Osteoblast (primary cell): Measurements from ENCODE around the gene FCGBP. TPM values are rescaled to one million over a fixed set of nuclear protein-coding genes. Genes with fewer than 3 reads are reported as not detected.

ENCODE experiments used
- DNase-seq: peaks from one replicate; pipeline ENCODE4 v3.0.0; 2011; ENCODE audit warnings: low spot score, mixed read lengths; ENCODE audit not compliant: insufficient read length; ENCODE audit errors: missing footprints
- H2AFZ ChIP-seq: 2 replicates; pipeline ENCODE4 v1.6.0; 2011; ENCODE audit warnings: mild to moderate bottlenecking, low read length
- H3K27ac ChIP-seq: 2 replicates; pipeline ENCODE4 v1.5.1; 2011; ENCODE audit warnings: mild to moderate bottlenecking, low read depth, low read length, moderate library complexity
- H3K27me3 ChIP-seq: 2 replicates; pipeline ENCODE4 v1.6.0; 2012; ENCODE audit warnings: mild to moderate bottlenecking, control low read depth, inconsistent platforms, low read length, moderate library complexity; ENCODE audit not compliant: insufficient read depth
- H3K36me3 ChIP-seq: 2 replicates; pipeline ENCODE4 v1.5.1; 2011; ENCODE audit warnings: mild to moderate bottlenecking, low read length, control low read depth, moderate library complexity; ENCODE audit not compliant: insufficient read depth
- H3K4me1 ChIP-seq: 2 replicates; pipeline ENCODE4 v1.5.1; 2011; ENCODE audit warnings: mild to moderate bottlenecking, low read length, control low read depth, moderate library complexity; ENCODE audit not compliant: insufficient read depth
- H3K4me2 ChIP-seq: 2 replicates; pipeline ENCODE4 v1.6.0; 2011; ENCODE audit warnings: mild to moderate bottlenecking, low read length; ENCODE audit not compliant: insufficient read depth
- H3K4me3 ChIP-seq: fragments of 200-600 bp; sonication (generic); 3 replicates; pipeline ENCODE4 v1.5.1; 2012; ENCODE audit warnings: mild to moderate bottlenecking, low read length, inconsistent platforms; ENCODE audit not compliant: insufficient read depth
- H3K79me2 ChIP-seq: 2 replicates; pipeline ENCODE4 v1.6.0; 2012; ENCODE audit warnings: mild to moderate bottlenecking, low read length, control low read depth, inconsistent platforms; ENCODE audit not compliant: insufficient read depth
- H3K9me3 ChIP-seq: 2 replicates; pipeline ENCODE4 v1.5.1; 2011; ENCODE audit warnings: low read depth, low read length, control low read depth
- H4K20me1 ChIP-seq: 2 replicates; pipeline ENCODE4 v1.6.0; 2012; ENCODE audit warnings: mild to moderate bottlenecking, low read length, control low read depth; ENCODE audit not compliant: insufficient read depth
- total RNA-seq: library from RNA; depleted of rRNA; stranded (reverse); fragments of >200 nt; gene quantifications from 2 replicates; pipeline ENCODE4 v1.2.3, GENCODE V29; 2012
- TF ChIP-seq, protein P1 (sequence below): IDR thresholded peaks from 2 replicates; pipeline ENCODE4 v1.5.1; 2011; ENCODE audit warnings: mild to moderate bottlenecking, low read depth, low read length, moderate library complexity; ENCODE audit errors: extremely low read depth

FCGBP gene
- total RNA-seq, 1 donor, result under 0.01 TPM

DNA sequence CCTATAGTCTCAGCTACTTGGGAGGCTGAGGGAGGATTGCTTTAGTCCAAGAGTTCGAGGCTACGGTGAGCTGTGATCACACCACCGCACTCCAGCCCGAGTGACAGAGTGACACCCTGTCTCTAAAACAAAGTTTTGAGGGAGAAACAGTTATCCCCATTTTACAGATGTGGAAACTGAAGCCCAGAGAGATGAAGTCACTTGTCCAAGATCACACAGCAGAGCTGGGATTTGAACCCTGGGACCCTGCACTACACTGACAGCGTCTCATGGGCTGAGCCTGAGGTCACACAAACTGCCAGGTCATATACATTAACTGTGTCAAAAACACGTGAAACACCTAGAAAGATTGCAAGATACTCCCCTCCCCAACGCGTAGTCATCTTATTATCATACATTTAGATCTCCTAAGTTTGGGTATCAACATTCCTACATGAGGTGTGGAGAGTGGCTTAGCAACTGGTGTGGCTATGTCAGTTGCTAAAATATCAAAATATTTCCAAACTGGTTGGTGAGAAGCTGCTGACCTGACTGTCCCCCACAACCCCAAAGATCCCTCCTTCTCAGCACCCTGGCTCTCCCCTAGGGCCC, 8.2 kb downstream of the FCGBP start:
- Histone ChIP-seq H3K4me1 (no peaks in the 10 kb centered on the region), H4K20me1 (no peaks in the 10 kb centered on the region), H3K4me2 (no peak overlapping the region), H3K4me3 (no peak overlapping the region), H3K79me2 (no peaks in the 10 kb centered on the region), H2AFZ (no peak overlapping the region), H3K36me3 (no peaks in the 10 kb centered on the region), H3K27me3 (no peaks in the 10 kb centered on the region), H3K9me3 (no peaks in the 10 kb centered on the region), H3K27ac (no peak overlapping the region)
- TF ChIP-seq, protein P1, sequence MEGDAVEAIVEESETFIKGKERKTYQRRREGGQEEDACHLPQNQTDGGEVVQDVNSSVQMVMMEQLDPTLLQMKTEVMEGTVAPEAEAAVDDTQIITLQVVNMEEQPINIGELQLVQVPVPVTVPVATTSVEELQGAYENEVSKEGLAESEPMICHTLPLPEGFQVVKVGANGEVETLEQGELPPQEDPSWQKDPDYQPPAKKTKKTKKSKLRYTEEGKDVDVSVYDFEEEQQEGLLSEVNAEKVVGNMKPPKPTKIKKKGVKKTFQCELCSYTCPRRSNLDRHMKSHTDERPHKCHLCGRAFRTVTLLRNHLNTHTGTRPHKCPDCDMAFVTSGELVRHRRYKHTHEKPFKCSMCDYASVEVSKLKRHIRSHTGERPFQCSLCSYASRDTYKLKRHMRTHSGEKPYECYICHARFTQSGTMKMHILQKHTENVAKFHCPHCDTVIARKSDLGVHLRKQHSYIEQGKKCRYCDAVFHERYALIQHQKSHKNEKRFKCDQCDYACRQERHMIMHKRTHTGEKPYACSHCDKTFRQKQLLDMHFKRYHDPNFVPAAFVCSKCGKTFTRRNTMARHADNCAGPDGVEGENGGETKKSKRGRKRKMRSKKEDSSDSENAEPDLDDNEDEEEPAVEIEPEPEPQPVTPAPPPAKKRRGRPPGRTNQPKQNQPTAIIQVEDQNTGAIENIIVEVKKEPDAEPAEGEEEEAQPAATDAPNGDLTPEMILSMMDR, result no peak
- peak; percentile 14 for DNase-seq

GRCh38 chr19:39924952-39925351, 9.5 kb downstream of the FCGBP start:
- Histone ChIP-seq H3K27me3 (no peaks in the 10 kb centered on the region), H3K79me2 (no peaks in the 10 kb centered on the region), H2AFZ (no peak overlapping the region), H3K9me3 (no peaks in the 10 kb centered on the region), H3K4me2 (no peak overlapping the region), H3K36me3 (no peaks in the 10 kb centered on the region), H3K4me3 (no peak overlapping the region), H4K20me1 (no peaks in the 10 kb centered on the region), H3K27ac (no peak overlapping the region), H3K4me1 (no peaks in the 10 kb centered on the region)
- DNase-seq, result no peak
- TF ChIP-seq, protein P1, result no peak

DNA sequence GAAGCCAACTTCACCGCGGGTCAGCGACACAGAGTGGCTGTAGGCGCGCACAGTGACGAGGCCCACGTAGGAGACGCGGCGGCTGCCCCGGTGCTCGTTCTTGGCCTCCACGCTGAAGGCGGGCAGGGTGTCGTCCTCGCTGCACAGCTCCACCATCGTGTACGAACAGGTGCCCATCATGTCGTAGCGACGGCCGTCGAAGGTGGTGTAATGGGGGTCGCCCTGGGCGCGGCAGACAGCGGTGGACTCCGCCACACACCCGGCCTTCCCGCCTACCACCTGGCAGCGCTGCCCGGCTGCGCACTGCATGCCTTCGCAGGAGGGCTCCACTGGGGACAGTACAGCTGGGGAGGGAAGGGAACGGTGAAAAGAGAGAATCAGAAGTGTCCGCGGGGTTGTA, 10.0 kb downstream of the FCGBP start:
- H3K4me2 ChIP-seq, result no peak overlapping the region
- H3K27me3 ChIP-seq, result no peaks in the 10 kb centered on the region
- no peaks in the 10 kb centered on the region for H3K4me1 ChIP-seq
- H3K27ac ChIP-seq, result no peak overlapping the region
- no peaks in the 10 kb centered on the region for H3K9me3 ChIP-seq
- no peaks in the 10 kb centered on the region for H3K36me3 ChIP-seq
- no peak overlapping the region for H2AFZ ChIP-seq
- TF ChIP-seq, protein P1, result no peak
- no peaks in the 10 kb centered on the region for H3K79me2 ChIP-seq
- H4K20me1 ChIP-seq, result no peaks in the 10 kb centered on the region
- no peak overlapping the region for H3K4me3 ChIP-seq
- DNase-seq, result no peak

DNA sequence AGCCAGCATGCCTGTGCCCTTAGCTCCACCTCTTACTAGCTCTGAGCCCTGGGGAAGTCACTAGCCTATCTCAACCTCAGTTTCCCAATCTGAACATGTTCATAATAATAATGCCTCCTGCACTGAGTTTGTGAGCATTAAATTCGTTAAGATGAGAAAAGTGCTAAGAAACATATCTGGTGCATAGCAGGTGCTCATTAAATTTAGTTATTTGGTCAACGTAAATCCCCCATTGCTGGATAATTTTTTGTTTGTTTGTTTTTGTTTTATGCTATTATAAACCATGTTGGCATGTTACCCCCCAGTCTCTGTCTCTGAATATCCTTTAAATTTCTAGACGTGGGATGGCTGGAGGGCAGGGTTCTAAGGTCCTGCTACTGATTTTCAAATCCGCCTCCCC, 10.6 kb downstream of the FCGBP start:
- Histone ChIP-seq H3K27me3 (no peaks in the 10 kb centered on the region), H3K9me3 (no peaks in the 10 kb centered on the region), H3K27ac (no peak overlapping the region), H3K79me2 (no peaks in the 10 kb centered on the region), H3K4me1 (no peaks in the 10 kb centered on the region), H4K20me1 (no peaks in the 10 kb centered on the region), H3K4me2 (no peak overlapping the region), H2AFZ (no peak overlapping the region), H3K36me3 (no peaks in the 10 kb centered on the region), H3K4me3 (no peak overlapping the region)
- no peak for DNase-seq
- TF ChIP-seq, protein P1, result no peak
